ENCODE data around the gene POU3F1. TPM values are rescaled to one million over a fixed set of nuclear protein-coding genes. Genes with fewer than 3 reads are reported as not detected.
A peak's percentile ranks its signal among the peaks of the same experiment; 100 is the strongest.

POU3F1 gene
- polyA plus RNA-seq, 1 experiment, result not detected

- Histone ChIP-seq H3K36me3 (ENCODE audit: control insufficient read depth, insufficient read depth, low read length) (peaks cover 17% of the 10 kb centered on the region), H3K4me3 (ENCODE audit: low read depth, low read length) (no peak overlapping the region), H3K27me3 (ENCODE audit: control insufficient read depth, insufficient read depth, low read length) (no peaks in the 10 kb centered on the region)
- DNase-seq (ENCODE audit: low read depth), result no peak
- TF ChIP-seq CTCF (IDR thresholded peaks at IDR 0.05; ENCODE audit: insufficient read depth, low read depth, low read length), result no peak
- POLR2A ChIA-PET, result no interaction called here
- CTCF ChIA-PET, result interaction anchor here (1.2 to 1.7 kb wide), 2 partner anchors 16 to 20 kb away, joined by 3 to 12 read pairs; no protein-coding TSS in a partner anchor
These were observed 47.6 kb downstream of the POU3F1 start for GRCh38 chr1:37998913-37999429.

GRCh38 chr1:37998089-37998808 lies 48.3 kb downstream of the POU3F1 start:
- POLR2A ChIA-PET, result no interaction called here
- Histone ChIP-seq H3K36me3 (ENCODE audit: control insufficient read depth, insufficient read depth, low read length) (peaks cover 17% of the 10 kb centered on the region), H3K4me3 (ENCODE audit: low read depth, low read length) (no peak overlapping the region), H3K27me3 (ENCODE audit: control insufficient read depth, insufficient read depth, low read length) (no peaks in the 10 kb centered on the region)
- no peak for TF ChIP-seq CTCF (IDR thresholded peaks at IDR 0.05; ENCODE audit: insufficient read depth, low read depth, low read length)
- DNase-seq (ENCODE audit: low read depth), result no peak
- CTCF ChIA-PET, result no interaction called here

- Histone ChIP-seq H3K27me3 (ENCODE audit: control insufficient read depth, insufficient read depth, low read length) (no peaks in the 10 kb centered on the region), H3K4me3 (ENCODE audit: low read depth, low read length) (no peak overlapping the region), H3K36me3 (ENCODE audit: control insufficient read depth, insufficient read depth, low read length) (peaks cover 17% of the 10 kb centered on the region)
- ChIA-PET POLR2A (interaction anchor here (0.6 to 0.7 kb wide), 2 partner anchors 16 to 1690 kb away, joined by 3 to 4 read pairs; no protein-coding TSS in a partner anchor), CTCF (interaction anchor here (0.6 to 1.6 kb wide), 2 partner anchors 15 to 188 kb away, joined by 3 to 4 read pairs; partner anchors contain the start of gene UTP11)
- no peak for TF ChIP-seq CTCF (IDR thresholded peaks at IDR 0.05; ENCODE audit: insufficient read depth, low read depth, low read length)
- DNase-seq (ENCODE audit: low read depth), result no peak
These were observed 49.1 kb downstream of the POU3F1 start for GRCh38 chr1:37997256-37998088.

- no peak for TF ChIP-seq CTCF (IDR thresholded peaks at IDR 0.05; ENCODE audit: insufficient read depth, low read depth, low read length)
- ChIA-PET CTCF (interaction anchor here (1.6 to 2.8 kb wide), 2 partner anchors 17 to 23 kb away, joined by 4 to 9 read pairs; partner anchors contain the start of gene UTP11), POLR2A (no interaction called here)
- H3K4me3 ChIP-seq (ENCODE audit: low read depth, low read length), result peak overlapping the region; percentile 41
- no peak for DNase-seq (ENCODE audit: low read depth)
- H3K27me3 ChIP-seq (ENCODE audit: control insufficient read depth, insufficient read depth, low read length), result no peaks in the 10 kb centered on the region
- H3K36me3 ChIP-seq (ENCODE audit: control insufficient read depth, insufficient read depth, low read length), result peaks cover 17% of the 10 kb centered on the region
These were observed 50.7 kb downstream of the POU3F1 start for GRCh38 chr1:37995751-37996345.

Measured in BJ (cell line).